WTC11 (cell line): ENCODE results near the gene CEP152.

Experiments
- AFF4 ChIP-seq: sonication (generic); formaldehyde crosslinking; IDR thresholded peaks from 2 replicates; pipeline ENCODE4 v1.8.1; 2023; ENCODE audit warnings: mild to moderate bottlenecking, missing genetic modification reagents, borderline replicate concordance
- ATF1 ChIP-seq: sonication (generic); formaldehyde crosslinking; IDR thresholded peaks from 2 replicates; pipeline ENCODE4 v1.8.1; 2023; ENCODE audit warnings: mild to moderate bottlenecking, moderate library complexity, missing genetic modification reagents
- CTCF ChIP-seq: fragments of 200-600 bp; IDR thresholded peaks from 2 replicates; pipeline ENCODE4 v1.8.0; 2022; ENCODE audit warnings: antibody characterized with exemption
- ELF4 ChIP-seq: sonication (generic); formaldehyde crosslinking; IDR thresholded peaks from 2 replicates; pipeline ENCODE4 v1.8.1; 2022; ENCODE audit warnings: low read depth, mild to moderate bottlenecking, moderate library complexity, missing genetic modification reagents
- MAX ChIP-seq: sonication (generic); formaldehyde crosslinking; IDR thresholded peaks from 2 replicates; pipeline ENCODE4 v1.8.0; 2022; ENCODE audit warnings: mild to moderate bottlenecking, missing genetic modification reagents
- SP1 ChIP-seq: sonication (generic); formaldehyde crosslinking; conservative IDR thresholded peaks from 2 replicates; pipeline ENCODE4 v1.8.1; 2022; ENCODE audit warnings: missing genetic modification reagents
- USF1 ChIP-seq: sonication (generic); formaldehyde crosslinking; IDR thresholded peaks from 2 replicates; pipeline ENCODE4 v1.8.0; 2022; ENCODE audit warnings: mild to moderate bottlenecking, missing genetic modification reagents
- ZBTB43 ChIP-seq: sonication (generic); formaldehyde crosslinking; IDR thresholded peaks from 2 replicates; pipeline ENCODE4 v1.8.1; 2023; ENCODE audit warnings: mild to moderate bottlenecking, missing genetic modification reagents

GRCh38 chr15:48710952-48711495 is 99.8 kb downstream of the CEP152 start:
- no peak for TF ChIP-seq USF1
- no peak for TF ChIP-seq CTCF
- no peak for TF ChIP-seq SP1 (CRISPR knock-in tag)
- TF ChIP-seq AFF4 (CRISPR knock-in tag), result no peak
- TF ChIP-seq ATF1, result no peak
- TF ChIP-seq MAX, result no peak
- no peak for TF ChIP-seq ZBTB43 (CRISPR knock-in tag)
- TF ChIP-seq ELF4 (CRISPR knock-in tag), result no peak
